Epithelial cell of proximal tubule (primary cell): Measurements from ENCODE around the gene CDH4. TPM values are rescaled to one million over a fixed set of nuclear protein-coding genes. Genes with fewer than 3 reads are reported as not detected.

Experiments
- DNase-seq: peaks from one replicate; pipeline ENCODE4 v3.0.0-alpha.2; 2011; ENCODE audit warnings: low read depth
- H3K4me3 ChIP-seq: 2 replicates; pipeline ENCODE4 v1.5.1; 2011; ENCODE audit warnings: low read depth, mild to moderate bottlenecking, low read length
- total RNA-seq: library from RNA; depleted of rRNA; stranded (reverse); fragments of >200 nt; gene quantifications from 2 replicates; pipeline ENCODE4 v1.2.3, GENCODE V29; 2015
- TF ChIP-seq, protein P1 (sequence below): conservative IDR thresholded peaks from 2 replicates; pipeline ENCODE4 v1.5.1; 2012; ENCODE audit warnings: low read depth, mild to moderate bottlenecking, low read length

The CDH4 gene
- total RNA-seq, 1 donor from 2014 or later: 17.1 TPM

- no peak overlapping the region for H3K4me3 ChIP-seq
- TF ChIP-seq, protein P1, sequence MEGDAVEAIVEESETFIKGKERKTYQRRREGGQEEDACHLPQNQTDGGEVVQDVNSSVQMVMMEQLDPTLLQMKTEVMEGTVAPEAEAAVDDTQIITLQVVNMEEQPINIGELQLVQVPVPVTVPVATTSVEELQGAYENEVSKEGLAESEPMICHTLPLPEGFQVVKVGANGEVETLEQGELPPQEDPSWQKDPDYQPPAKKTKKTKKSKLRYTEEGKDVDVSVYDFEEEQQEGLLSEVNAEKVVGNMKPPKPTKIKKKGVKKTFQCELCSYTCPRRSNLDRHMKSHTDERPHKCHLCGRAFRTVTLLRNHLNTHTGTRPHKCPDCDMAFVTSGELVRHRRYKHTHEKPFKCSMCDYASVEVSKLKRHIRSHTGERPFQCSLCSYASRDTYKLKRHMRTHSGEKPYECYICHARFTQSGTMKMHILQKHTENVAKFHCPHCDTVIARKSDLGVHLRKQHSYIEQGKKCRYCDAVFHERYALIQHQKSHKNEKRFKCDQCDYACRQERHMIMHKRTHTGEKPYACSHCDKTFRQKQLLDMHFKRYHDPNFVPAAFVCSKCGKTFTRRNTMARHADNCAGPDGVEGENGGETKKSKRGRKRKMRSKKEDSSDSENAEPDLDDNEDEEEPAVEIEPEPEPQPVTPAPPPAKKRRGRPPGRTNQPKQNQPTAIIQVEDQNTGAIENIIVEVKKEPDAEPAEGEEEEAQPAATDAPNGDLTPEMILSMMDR: no peak
- DNase-seq: no peak
Observed at GRCh38 chr20:61989741-61990140, 737.7 kb downstream of the CDH4 start.
